Mammary epithelial cell (primary cell): ENCODE data around the gene AOAH.

ENCODE experiments used
- CTCF ChIP-seq, 2 donors: IDR thresholded peaks in 1 of 2; conservative IDR thresholded peaks in 1 of 2; 2 replicates each; pipeline ENCODE4 v1.5.1; 2011 to 2012; ENCODE audit warnings: inconsistent platforms in 2 of 2, low read length in 2 of 2, mild to moderate bottlenecking in 2 of 2, control low read depth in 1 of 2, low read depth in 1 of 2; ENCODE audit not compliant: insufficient read depth in 1 of 2; ENCODE audit errors: extremely low read depth in 1 of 2
- EZH2 ChIP-seq: IDR thresholded peaks from 2 replicates; pipeline ENCODE4 v1.6.1; 2012; ENCODE audit warnings: low read length, inconsistent platforms, borderline replicate concordance

GRCh38 chr7:36653663-36654355 is 70.5 kb downstream of the AOAH start:
- TF ChIP-seq CTCF (conservative IDR thresholded peaks at IDR 0.05 in 1 of 2, IDR thresholded peaks at IDR 0.05 in 1 of 2; ENCODE audit: extremely low read depth in 1 of 2, insufficient read depth in 1 of 2, low read depth in 1 of 2, low read length in 2 of 2) (no peak), EZH2 (no peak)
